Embryonic facial prominence (tissue), 1 donor: Measurements from ENCODE around the gene PINLYP.

ENCODE experiments used
- DNase-seq: peaks from one replicate; pipeline ENCODE4 v3.0.0-alpha.2; 2016; ENCODE audit errors: extremely low spot score

Gene PINLYP

DNA sequence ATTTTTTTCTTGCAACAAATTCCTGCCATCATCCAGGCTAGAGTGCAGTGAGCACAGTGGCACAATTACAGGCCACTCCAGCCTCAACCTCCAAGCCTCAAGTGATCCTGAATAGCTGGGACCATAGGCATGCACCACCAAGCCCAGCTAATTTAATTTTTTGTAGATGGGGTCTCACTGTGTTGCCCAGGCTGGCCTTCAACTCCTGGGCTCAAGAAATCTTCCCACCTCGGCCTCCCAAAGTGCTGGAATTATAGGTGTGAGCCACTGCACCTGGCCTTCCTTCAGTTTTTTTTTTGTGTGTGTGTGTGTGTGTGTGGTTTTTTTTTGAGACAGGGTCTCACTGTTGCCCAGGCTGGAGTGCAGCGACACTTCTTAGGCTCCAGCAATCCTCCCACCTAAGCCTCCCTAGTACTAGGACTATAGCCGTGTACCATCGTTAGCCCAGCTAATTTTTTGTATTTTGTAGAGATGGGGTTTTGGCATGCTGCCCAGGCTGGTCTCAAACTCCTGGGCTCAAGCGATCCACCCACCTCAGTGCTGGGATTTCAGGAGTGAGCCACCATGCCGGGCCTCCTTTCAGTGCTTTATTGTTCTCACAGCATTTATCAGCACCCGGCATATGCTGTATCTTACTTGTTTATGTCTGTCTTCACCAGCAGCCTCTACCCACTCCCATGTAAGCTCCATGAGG lies 30.4 kb downstream of the PINLYP start:
- no peak for DNase-seq

GRCh38 chr19:43606569-43607229 lies 31.1 kb downstream of the PINLYP start:
- DNase-seq: no peak

DNA sequence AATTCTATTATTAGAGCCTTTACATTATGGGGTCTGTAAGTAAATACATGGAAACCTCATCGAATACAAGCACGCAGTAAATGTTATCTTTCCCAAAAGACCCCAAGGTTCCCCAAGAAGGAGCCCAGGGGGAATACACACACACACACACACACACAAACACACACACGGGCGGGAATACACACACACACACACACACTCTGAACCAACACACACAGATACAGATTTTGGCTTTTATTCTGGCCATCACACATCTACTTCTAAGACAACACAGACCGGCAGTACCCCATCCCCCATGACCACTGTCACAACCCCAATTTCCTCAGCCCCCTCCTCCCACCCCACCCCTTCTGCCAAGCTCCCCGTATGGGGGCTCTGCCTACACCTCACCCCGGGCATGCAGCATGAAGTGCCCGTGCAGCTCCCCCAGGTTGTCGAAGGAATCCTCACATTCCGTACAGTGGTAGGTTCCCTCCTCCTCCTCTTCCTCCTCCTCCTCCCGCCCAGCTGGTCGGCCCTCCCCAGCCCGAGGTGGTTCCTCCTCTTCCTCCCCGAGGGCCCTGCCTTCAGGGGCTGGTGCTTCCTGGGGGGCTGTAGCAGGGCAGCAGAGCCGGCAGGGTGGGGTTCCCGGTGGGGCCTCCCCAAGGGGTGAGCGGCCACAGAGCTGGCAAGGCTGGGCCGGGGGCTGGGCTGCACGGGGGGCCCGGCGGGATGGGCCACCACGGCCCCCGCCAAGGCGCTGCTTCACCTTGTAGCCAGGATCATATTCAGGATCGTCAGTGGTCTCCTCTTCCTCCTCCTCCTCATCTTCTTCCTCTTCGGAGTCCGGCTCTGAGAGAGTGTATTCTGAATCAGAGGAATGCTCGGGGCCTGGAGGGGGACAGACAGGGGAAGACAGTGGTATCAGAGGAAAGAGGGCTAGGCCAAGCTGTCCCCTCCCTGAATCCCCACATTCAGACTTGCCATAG lies 31.9 kb downstream of the PINLYP start:
- DNase-seq: no peak

DNA sequence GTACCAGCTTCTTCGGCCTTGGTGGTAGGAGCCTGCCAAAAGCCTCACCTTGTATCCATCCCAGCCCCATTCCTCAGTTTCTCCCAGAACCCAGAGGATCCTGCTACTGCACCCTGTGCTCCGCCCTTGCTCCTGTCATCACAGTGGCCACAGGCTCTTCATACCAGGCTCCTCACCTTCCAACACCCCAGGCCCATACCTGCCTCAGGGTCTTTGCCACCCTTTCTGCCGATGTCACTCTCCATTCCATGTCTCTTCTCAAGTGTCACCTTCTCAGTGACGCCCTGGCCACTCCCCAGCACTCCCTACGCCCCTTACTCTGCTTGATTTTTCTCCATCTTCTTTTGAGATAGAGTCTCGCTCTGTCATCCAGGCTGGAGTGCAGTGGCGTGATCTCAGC lies 34.3 kb downstream of the PINLYP start:
- no peak for DNase-seq

DNA sequence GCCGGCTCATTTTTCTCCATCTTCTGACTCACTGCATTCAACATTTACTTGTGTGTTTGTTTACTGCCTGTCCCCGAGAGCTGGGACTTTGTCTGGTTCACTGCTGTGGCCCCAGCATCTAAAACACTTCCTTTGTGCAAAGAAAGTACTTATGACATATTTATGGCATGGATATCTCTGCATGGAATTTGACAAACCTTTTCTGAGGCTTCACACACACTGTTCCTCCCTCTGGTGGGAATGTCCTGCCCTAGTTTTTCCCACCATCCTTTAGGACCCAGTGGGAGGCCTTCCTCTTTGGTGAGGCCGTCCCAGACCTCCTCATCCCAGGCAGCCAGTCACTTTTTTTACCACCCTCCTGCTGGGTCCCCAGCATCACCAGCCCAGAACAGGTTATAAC lies 34.9 kb downstream of the PINLYP start:
- DNase-seq: no peak

- DNase-seq: no peak
These were observed 36.2 kb downstream of the PINLYP start, which contains the start of gene SRRM5 for GRCh38 chr19:43611788-43612187. Gene SRRM5 (plus strand): TSS chr19:43612088. CDS start chr19:43612122, 34 bp downstream.

GRCh38 chr19:43612374-43612773 lies 36.8 kb downstream of the PINLYP start:
- no peak for DNase-seq

GRCh38 chr19:43616306-43616705 lies 40.7 kb downstream of the PINLYP start:
- no peak for DNase-seq

GRCh38 chr19:43616954-43617353 lies 41.4 kb downstream of the PINLYP start:
- DNase-seq: no peak

- no peak for DNase-seq
These were observed 43.3 kb downstream of the PINLYP start for GRCh38 chr19:43618921-43619261.

- DNase-seq: peak; percentile 86
These were observed 43.9 kb downstream of the PINLYP start, which contains the start of gene ZNF428 for GRCh38 chr19:43619262-43620060. Gene ZNF428 (minus strand): TSS chr19:43619629. CDS start chr19:43614304, 5,325 bp downstream.

DNA sequence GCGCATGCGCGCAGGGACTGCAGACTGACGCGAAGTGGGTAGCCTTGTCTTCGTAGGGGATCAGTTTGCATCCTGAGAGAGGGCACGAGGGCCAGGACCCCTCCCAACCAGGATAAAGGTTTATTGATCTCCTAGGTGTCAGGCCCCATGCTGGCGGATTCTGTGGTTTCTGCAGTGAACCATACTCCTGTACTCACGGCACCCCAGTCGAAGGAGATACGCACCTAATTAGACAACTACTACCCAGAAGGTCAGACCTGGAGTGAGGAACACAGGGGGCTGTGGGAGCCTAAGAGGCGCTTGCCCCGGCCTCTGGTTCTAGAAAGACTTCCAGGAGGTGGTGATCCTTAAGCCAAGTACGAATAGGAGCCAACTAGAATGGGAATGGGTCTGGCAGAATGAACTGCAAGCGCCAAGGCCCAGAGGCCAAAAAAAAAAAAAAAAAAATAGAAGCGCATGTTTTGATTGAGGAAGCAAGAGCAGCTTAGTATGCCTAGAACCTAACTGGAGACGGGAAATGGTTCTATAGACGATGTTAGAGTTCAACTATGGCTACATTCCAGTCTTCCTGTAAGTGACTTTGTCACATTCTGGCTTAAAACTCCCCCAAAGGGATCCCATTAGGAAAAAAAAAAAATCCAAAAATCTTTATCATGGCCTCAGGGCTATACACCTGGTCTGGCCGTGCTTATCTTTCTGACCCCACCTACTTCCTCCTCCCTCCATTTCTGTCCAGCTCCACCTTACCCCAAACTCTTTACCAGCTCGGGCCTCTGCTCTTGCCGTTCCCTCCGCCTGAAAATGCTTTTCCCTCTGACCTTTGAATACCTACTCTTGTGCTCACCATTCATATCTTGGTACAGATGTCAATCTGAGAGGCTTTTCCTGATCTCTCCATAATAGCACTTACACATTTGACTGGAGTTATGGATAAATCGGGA lies 44.7 kb downstream of the PINLYP start:
- DNase-seq: no peak

DNA sequence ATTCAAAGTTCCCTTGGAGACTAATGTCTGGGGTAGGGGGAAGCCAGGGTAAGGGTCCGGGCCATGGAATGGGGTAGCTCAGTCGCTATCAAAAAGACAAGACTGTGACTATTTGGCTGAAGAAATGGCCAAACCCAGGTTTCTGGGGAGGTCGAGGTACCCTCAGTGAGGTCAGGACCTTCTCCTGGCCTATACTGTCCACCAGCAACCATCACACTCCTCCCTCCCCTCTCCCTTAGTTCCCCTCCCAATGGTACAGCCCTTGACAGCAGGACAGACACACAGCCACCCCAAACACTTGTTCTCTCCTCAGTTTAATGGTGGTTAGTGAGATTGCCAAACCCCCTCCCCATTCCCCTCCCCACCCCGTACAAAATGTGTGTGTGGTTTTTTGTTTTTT lies 46.5 kb downstream of the PINLYP start:
- no peak for DNase-seq

DNA sequence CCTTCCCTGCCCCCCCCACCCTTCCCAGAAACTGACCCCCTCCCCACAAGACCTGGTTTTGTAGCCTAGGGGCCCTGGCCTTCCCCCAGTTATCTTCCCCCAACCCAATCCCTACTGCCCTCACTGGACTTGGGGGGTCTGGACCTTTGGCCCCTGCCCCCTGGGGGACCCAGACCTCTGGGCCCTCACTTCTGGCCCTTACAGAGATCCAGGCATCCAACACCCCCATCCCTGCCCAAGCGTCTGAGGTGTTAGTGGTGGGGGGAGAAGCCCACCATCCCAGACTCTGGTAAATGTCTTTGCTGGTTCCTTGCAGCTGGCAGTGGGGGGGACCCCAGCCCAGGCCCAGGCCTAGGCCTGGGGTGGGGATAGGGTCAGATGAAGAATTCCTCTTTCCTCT lies 47.4 kb downstream of the PINLYP start:
- no peak for DNase-seq

DNA sequence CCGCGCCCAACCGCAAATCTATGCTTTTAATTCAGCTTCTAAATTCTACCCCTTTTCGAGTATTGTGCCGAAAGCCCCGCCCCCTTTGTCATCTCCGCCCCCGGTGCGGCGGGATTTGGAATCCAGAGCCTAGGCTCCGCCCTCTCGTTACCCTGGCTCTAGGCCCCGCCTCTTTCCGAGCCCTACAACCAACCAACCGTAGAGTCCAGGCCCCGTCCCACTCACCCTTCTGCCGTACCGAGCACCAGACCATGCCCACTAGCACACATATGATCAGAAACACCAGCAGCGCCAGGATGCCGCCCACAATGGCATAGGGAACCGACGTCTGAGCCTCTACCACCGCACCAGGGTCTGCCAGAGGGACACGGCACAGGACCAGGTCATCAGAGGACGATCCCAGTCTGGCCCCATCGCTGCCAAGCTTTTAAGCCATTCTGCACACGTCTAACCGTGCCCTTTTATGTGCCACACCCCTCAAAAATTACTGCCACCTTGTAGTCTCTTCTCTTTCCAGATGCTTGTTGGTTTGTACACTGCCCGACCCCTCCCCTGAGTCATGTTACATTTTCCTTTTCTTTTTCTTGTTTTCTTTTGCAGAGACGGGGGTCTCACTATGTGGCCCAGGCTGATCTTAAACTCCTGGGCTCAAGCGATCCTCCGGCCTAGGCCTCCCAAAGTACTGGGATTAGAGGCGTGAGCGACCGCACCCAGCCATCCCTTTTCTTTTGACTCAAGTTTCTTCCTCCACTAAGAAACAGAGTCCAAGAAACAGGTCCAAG lies 48.5 kb downstream of the PINLYP start:
- DNase-seq: no peak

DNA sequence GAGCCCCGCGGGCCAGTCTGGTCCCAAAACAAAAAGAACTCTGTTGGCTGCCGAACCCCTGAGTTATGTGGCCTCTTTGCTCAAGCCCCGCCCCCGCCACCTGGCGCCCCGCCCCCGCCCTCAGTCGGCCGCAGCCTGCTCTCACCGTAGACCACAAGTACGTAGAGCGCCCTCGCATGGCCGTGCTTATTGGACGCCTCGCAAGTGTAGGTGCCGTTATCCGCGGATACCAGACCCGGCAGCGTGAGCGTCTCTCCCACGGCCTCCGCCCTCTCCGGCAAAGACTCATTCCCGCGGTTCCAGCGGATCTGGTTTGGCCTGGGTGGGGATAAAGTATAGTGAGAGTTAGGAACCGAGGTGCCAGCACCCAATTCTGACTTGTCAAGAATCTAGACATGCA lies 49.3 kb downstream of the PINLYP start:
- DNase-seq: no peak

- no peak for DNase-seq
These were observed 50.4 kb downstream of the PINLYP start for GRCh38 chr19:43625918-43626579.

- no peak for DNase-seq
These were observed 51.2 kb downstream of the PINLYP start for GRCh38 chr19:43626838-43627237.
